ENCODE measurements around the gene SLX1A.
"Not testable (repeated sequence)": the region's sequence is repeated elsewhere in the genome, so short reads cannot be mapped to it uniquely, and the experiment has no call there.

SLX1A gene

GRCh38 chr16:30186782-30187555, 6.7 kb upstream of the SLX1A start:
- H3K79me2 ChIP-seq (ENCODE audit: insufficient read depth, low read length) = peaks cover 53% of the 10 kb centered on the region
- peaks cover 22% of the 10 kb centered on the region for H4K20me1 ChIP-seq (ENCODE audit: insufficient read depth, low read length, poor library complexity, severe bottlenecking)
- TF ChIP-seq CTCF (conservative IDR thresholded peaks at IDR 0.05; ENCODE audit: low read length) (peak; percentile 85), EZH2phosphoT487 (IDR thresholded peaks at IDR 0.05; ENCODE audit: borderline replicate concordance) (no peak)
- peak overlapping the region; percentile 100 for H3K4me2 ChIP-seq (ENCODE audit: low read depth, low read length, poor library complexity, severe bottlenecking)
- H3K9ac ChIP-seq (ENCODE audit: low read depth, low read length, poor library complexity, severe bottlenecking) = peak overlapping the region; percentile 100
- H2AFZ ChIP-seq (ENCODE audit: low read length) = no peak overlapping the region
- no peaks in the 10 kb centered on the region for H3K9me3 ChIP-seq (ENCODE audit: insufficient read depth, low read depth, low read length)
- peak overlapping the region; percentile 96 for H3K4me3 ChIP-seq (ENCODE audit: low read length, poor library complexity, severe bottlenecking)
- H3F3A ChIP-seq (ENCODE audit: low read depth) = peaks cover 7% of the 10 kb centered on the region; the same call in 1 of the 2 replicates
- peaks cover 14% of the 10 kb centered on the region; the same call in 1 of the 2 replicates for H3K36me3 ChIP-seq (ENCODE audit: insufficient read depth, low read length)
- no peaks in the 10 kb centered on the region for H3K27me3 ChIP-seq (ENCODE audit: insufficient read depth, low read length, poor library complexity, severe bottlenecking)
- H3K9me2 ChIP-seq (replicated peaks; ENCODE audit: low read depth, low read length) = no peaks in the 10 kb centered on the region
- peaks cover 33% of the 10 kb centered on the region for H3K4me1 ChIP-seq (ENCODE audit: insufficient read depth, low read length, poor library complexity, severe bottlenecking)

- H4K20me1 ChIP-seq (ENCODE audit: insufficient read depth, low read length, poor library complexity, severe bottlenecking) = peaks cover 22% of the 10 kb centered on the region
- peaks cover 52% of the 10 kb centered on the region for H3K79me2 ChIP-seq (ENCODE audit: insufficient read depth, low read length)
- no peak overlapping the region for H2AFZ ChIP-seq (ENCODE audit: low read length)
- H3K9ac ChIP-seq (ENCODE audit: low read depth, low read length, poor library complexity, severe bottlenecking) = peak overlapping the region; percentile 100
- no peaks in the 10 kb centered on the region for H3K9me2 ChIP-seq (replicated peaks; ENCODE audit: low read depth, low read length)
- peaks cover 14% of the 10 kb centered on the region; the same call in 1 of the 2 replicates for H3K36me3 ChIP-seq (ENCODE audit: insufficient read depth, low read length)
- H3K4me3 ChIP-seq (ENCODE audit: low read length, poor library complexity, severe bottlenecking) = peak overlapping the region; percentile 96
- no peaks in the 10 kb centered on the region for H3K9me3 ChIP-seq (ENCODE audit: insufficient read depth, low read depth, low read length)
- H3K27me3 ChIP-seq (ENCODE audit: insufficient read depth, low read length, poor library complexity, severe bottlenecking) = no peaks in the 10 kb centered on the region
- peak overlapping the region; percentile 100 for H3K4me2 ChIP-seq (ENCODE audit: low read depth, low read length, poor library complexity, severe bottlenecking)
- H3F3A ChIP-seq (ENCODE audit: low read depth) = peaks cover 7% of the 10 kb centered on the region; the same call in 1 of the 2 replicates
- TF ChIP-seq CTCF (conservative IDR thresholded peaks at IDR 0.05; ENCODE audit: low read length) = no peak
- TF ChIP-seq EZH2phosphoT487 (IDR thresholded peaks at IDR 0.05; ENCODE audit: borderline replicate concordance) = no peak
- peaks cover 32% of the 10 kb centered on the region for H3K4me1 ChIP-seq (ENCODE audit: insufficient read depth, low read length, poor library complexity, severe bottlenecking)
Observed at GRCh38 chr16:30187556-30187865, 6.2 kb upstream of the SLX1A start.

GRCh38 chr16:30187971-30188561, 5.6 kb upstream of the SLX1A start:
- Histone ChIP-seq H3K36me3 (ENCODE audit: insufficient read depth, low read length) (peaks cover 14% of the 10 kb centered on the region; the same call in 1 of the 2 replicates), H3K4me2 (ENCODE audit: low read depth, low read length, poor library complexity, severe bottlenecking) (peak overlapping the region; percentile 100), H3K9me2 (replicated peaks; ENCODE audit: low read depth, low read length) (no peaks in the 10 kb centered on the region), H3K4me3 (ENCODE audit: low read length, poor library complexity, severe bottlenecking) (peak overlapping the region; percentile 96), H3F3A (ENCODE audit: low read depth) (peaks cover 7% of the 10 kb centered on the region; the same call in 1 of the 2 replicates), H3K27me3 (ENCODE audit: insufficient read depth, low read length, poor library complexity, severe bottlenecking) (no peaks in the 10 kb centered on the region), H4K20me1 (ENCODE audit: insufficient read depth, low read length, poor library complexity, severe bottlenecking) (peaks cover 22% of the 10 kb centered on the region), H3K79me2 (ENCODE audit: insufficient read depth, low read length) (peaks cover 49% of the 10 kb centered on the region), H2AFZ (ENCODE audit: low read length) (no peak overlapping the region), H3K4me1 (ENCODE audit: insufficient read depth, low read length, poor library complexity, severe bottlenecking) (peaks cover 28% of the 10 kb centered on the region), H3K9ac (ENCODE audit: low read depth, low read length, poor library complexity, severe bottlenecking) (no peak overlapping the region), H3K9me3 (ENCODE audit: insufficient read depth, low read depth, low read length) (no peaks in the 10 kb centered on the region)
- TF ChIP-seq EZH2phosphoT487 (IDR thresholded peaks at IDR 0.05; ENCODE audit: borderline replicate concordance) (no peak), CTCF (conservative IDR thresholded peaks at IDR 0.05; ENCODE audit: low read length) (no peak)

- H3K9ac ChIP-seq (ENCODE audit: low read depth, low read length, poor library complexity, severe bottlenecking); H3K4me3 ChIP-seq (ENCODE audit: low read length, poor library complexity, severe bottlenecking); H3K9me2 ChIP-seq (replicated peaks; ENCODE audit: low read depth, low read length); H3F3A ChIP-seq (ENCODE audit: low read depth); H3K4me2 ChIP-seq (ENCODE audit: low read depth, low read length, poor library complexity, severe bottlenecking); H3K9me3 ChIP-seq (ENCODE audit: insufficient read depth, low read depth, low read length); H2AFZ ChIP-seq (ENCODE audit: low read length); H3K27me3 ChIP-seq (ENCODE audit: insufficient read depth, low read length, poor library complexity, severe bottlenecking): not testable (repeated sequence)
- peaks cover 14% of the 10 kb centered on the region for H4K20me1 ChIP-seq (ENCODE audit: insufficient read depth, low read length, poor library complexity, severe bottlenecking)
- peaks cover 14% of the 10 kb centered on the region; the same call in 1 of the 2 replicates for H3K36me3 ChIP-seq (ENCODE audit: insufficient read depth, low read length)
- H3K4me1 ChIP-seq (ENCODE audit: insufficient read depth, low read length, poor library complexity, severe bottlenecking) = peaks cover 13% of the 10 kb centered on the region
- peaks cover 22% of the 10 kb centered on the region for H3K79me2 ChIP-seq (ENCODE audit: insufficient read depth, low read length)
Observed at GRCh38 chr16:30191158-30191557, 2.5 kb upstream of the SLX1A start.

- H3K36me3 ChIP-seq (ENCODE audit: insufficient read depth, low read length); H3K79me2 ChIP-seq (ENCODE audit: insufficient read depth, low read length); H3K4me3 ChIP-seq (ENCODE audit: low read length, poor library complexity, severe bottlenecking); H3K9me3 ChIP-seq (ENCODE audit: insufficient read depth, low read depth, low read length); H2AFZ ChIP-seq (ENCODE audit: low read length); H3K27me3 ChIP-seq (ENCODE audit: insufficient read depth, low read length, poor library complexity, severe bottlenecking); H3K4me1 ChIP-seq (ENCODE audit: insufficient read depth, low read length, poor library complexity, severe bottlenecking); H3K4me2 ChIP-seq (ENCODE audit: low read depth, low read length, poor library complexity, severe bottlenecking); H3F3A ChIP-seq (ENCODE audit: low read depth); H3K9ac ChIP-seq (ENCODE audit: low read depth, low read length, poor library complexity, severe bottlenecking); H3K9me2 ChIP-seq (replicated peaks; ENCODE audit: low read depth, low read length); H4K20me1 ChIP-seq (ENCODE audit: insufficient read depth, low read length, poor library complexity, severe bottlenecking): not testable (repeated sequence)
Observed at GRCh38 chr16:30193098-30193497, 577 bp upstream of the SLX1A start.

Measured in Loucy (cell line).